IPS-15b (cell line): ENCODE results near the gene KIF2C.
"Not testable (repeated sequence)": the region's sequence is repeated elsewhere in the genome, so short reads cannot be mapped to it uniquely, and the experiment has no call there.

Source experiments
- H3K27me3 ChIP-seq: one replicate; pipeline ENCODE4 v1.6.1; 2013; ENCODE audit warnings: low read length; ENCODE audit not compliant: control insufficient read depth, insufficient read depth
- H3K36me3 ChIP-seq: one replicate; pipeline ENCODE4 v1.6.1; 2013; ENCODE audit warnings: low read length; ENCODE audit not compliant: control insufficient read depth, insufficient read depth
- H3K4me1 ChIP-seq: one replicate; pipeline ENCODE4 v1.6.1; 2013; ENCODE audit warnings: mild to moderate bottlenecking, low read length; ENCODE audit not compliant: control insufficient read depth, insufficient read depth
- H3K4me3 ChIP-seq: one replicate; pipeline ENCODE4 v1.5.1; 2013; ENCODE audit warnings: low read depth, low read length
- H3K9ac ChIP-seq: one replicate; pipeline ENCODE4 v1.6.1; 2013; ENCODE audit warnings: low read depth, mild to moderate bottlenecking, low read length
- H3K9me3 ChIP-seq: one replicate; pipeline ENCODE4 v1.6.1; 2013; ENCODE audit warnings: mild to moderate bottlenecking, low read length; ENCODE audit not compliant: control insufficient read depth, insufficient read depth

The KIF2C gene

GRCh38 chr1:44743211-44743610 is 3.6 kb downstream of the KIF2C start:
- H3K9ac ChIP-seq = no peak overlapping the region
- no peaks in the 10 kb centered on the region for H3K4me1 ChIP-seq
- H3K36me3 ChIP-seq = peaks cover 32% of the 10 kb centered on the region
- H3K4me3 ChIP-seq = no peak overlapping the region
- H3K27me3 ChIP-seq = no peaks in the 10 kb centered on the region
- H3K9me3 ChIP-seq = no peaks in the 10 kb centered on the region

- no peaks in the 10 kb centered on the region for H3K9me3 ChIP-seq
- H3K9ac ChIP-seq = no peak overlapping the region
- no peaks in the 10 kb centered on the region for H3K27me3 ChIP-seq
- peaks cover 44% of the 10 kb centered on the region for H3K36me3 ChIP-seq
- H3K4me1 ChIP-seq = no peaks in the 10 kb centered on the region
- no peak overlapping the region for H3K4me3 ChIP-seq
These were observed 8.2 kb downstream of the KIF2C start for GRCh38 chr1:44747878-44748277.

- Histone ChIP-seq H3K27me3 (no peaks in the 10 kb centered on the region), H3K36me3 (peaks cover 81% of the 10 kb centered on the region), H3K9me3 (no peaks in the 10 kb centered on the region), H3K4me3 (no peak overlapping the region), H3K4me1 (no peaks in the 10 kb centered on the region), H3K9ac (no peak overlapping the region)
These were observed 17.8 kb downstream of the KIF2C start for GRCh38 chr1:44757420-44757819.

GRCh38 chr1:44759077-44759476 is 19.4 kb downstream of the KIF2C start:
- H3K4me3 ChIP-seq = no peak overlapping the region
- no peaks in the 10 kb centered on the region for H3K4me1 ChIP-seq
- peaks cover 83% of the 10 kb centered on the region for H3K36me3 ChIP-seq
- H3K9ac ChIP-seq = no peak overlapping the region
- H3K27me3 ChIP-seq = no peaks in the 10 kb centered on the region
- no peaks in the 10 kb centered on the region for H3K9me3 ChIP-seq

DNA sequence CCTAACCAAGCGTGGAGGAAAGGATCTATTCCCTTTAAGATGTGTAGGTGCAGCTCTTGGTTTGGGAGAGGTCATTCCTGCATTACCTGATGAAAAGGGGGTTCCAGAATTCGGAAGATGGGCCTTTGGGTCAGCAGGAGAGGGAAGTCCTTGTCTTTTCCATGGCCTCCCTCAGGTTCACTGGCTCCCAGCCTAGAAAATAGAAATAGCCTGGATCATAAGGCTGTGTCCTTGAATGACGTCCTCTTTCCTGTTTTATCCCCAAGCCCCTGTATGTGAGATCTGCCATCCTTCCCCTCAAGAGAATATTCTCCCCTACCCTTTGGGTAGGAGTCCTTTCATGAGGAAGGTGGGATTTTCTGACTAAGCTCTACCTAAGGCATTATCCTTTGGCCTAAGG is 21.2 kb downstream of the KIF2C start:
- Histone ChIP-seq H3K9me3 (no peaks in the 10 kb centered on the region), H3K9ac (no peak overlapping the region), H3K4me1 (no peaks in the 10 kb centered on the region), H3K36me3 (peaks cover 72% of the 10 kb centered on the region), H3K27me3 (no peaks in the 10 kb centered on the region), H3K4me3 (no peak overlapping the region)

GRCh38 chr1:44766421-44766820 is 26.8 kb downstream of the KIF2C start:
- H3K4me1 ChIP-seq, H3K9me3 ChIP-seq, H3K9ac ChIP-seq, H3K4me3 ChIP-seq, H3K27me3 ChIP-seq: not testable (repeated sequence)
- H3K36me3 ChIP-seq = peaks cover 41% of the 10 kb centered on the region

DNA sequence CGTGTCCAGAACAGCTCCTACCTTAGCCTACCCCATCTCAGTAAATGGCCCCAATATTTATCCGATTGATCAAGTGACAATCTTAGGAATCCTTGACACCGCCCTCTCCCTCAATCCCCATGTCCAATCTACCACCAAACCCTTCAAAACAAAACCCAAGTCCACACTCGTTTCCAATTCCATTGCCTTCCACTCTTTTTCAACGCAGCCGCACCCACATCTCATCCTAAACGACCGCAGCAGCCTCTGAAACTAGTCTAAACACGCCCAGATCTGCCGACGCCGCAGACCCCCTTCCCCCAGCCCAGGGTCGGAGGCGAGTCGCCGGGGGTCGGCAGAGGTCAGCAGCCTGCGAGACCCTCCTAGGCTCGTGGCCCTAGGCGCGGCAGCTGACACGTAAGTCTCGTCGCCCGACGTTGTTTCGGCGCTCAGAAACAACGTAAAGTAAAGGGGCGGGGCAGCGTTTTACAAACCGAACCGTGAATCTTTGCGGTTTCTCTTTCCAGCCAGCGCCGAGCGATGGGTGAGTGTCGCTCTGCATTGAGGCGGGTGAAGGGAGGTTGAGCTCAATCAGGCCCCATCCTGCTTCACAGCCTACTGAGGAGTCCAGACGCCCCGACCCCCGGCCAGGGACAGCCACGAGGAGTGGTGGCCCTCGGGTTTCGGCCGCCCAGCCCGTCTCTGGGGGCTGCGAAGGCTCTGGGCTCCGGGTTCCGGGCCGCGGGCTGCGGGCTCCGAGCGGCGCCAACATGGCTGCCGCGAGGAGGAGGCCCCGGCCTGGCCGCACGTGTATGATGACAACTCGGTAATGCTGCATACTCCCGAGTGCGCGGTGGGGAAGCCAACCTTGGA is 35.7 kb downstream of the KIF2C start, which contains the start of gene RPS8:
RPS8 (plus strand) TSS at position 463 of the 852 bp plus-strand sequence; CDS start at position 520, 57 bp downstream.
- Histone ChIP-seq H3K27me3 (no peaks in the 10 kb centered on the region), H3K9ac (peak within 1 kb of the TSS; percentile 99), H3K4me1 (peaks cover 4% of the 10 kb centered on the region), H3K9me3 (no peaks in the 10 kb centered on the region), H3K36me3 (peaks cover 36% of the 10 kb centered on the region), H3K4me3 (peak within 1 kb of the TSS; percentile 68)

- no peaks in the 10 kb centered on the region for H3K27me3 ChIP-seq
- H3K9ac ChIP-seq = peak overlapping the region; percentile 99
- H3K36me3 ChIP-seq = peaks cover 36% of the 10 kb centered on the region
- peak overlapping the region; percentile 68 for H3K4me3 ChIP-seq
- no peaks in the 10 kb centered on the region for H3K9me3 ChIP-seq
- H3K4me1 ChIP-seq = peaks cover 4% of the 10 kb centered on the region
These were observed 36.5 kb downstream of the KIF2C start for GRCh38 chr1:44775930-44776729.

DNA sequence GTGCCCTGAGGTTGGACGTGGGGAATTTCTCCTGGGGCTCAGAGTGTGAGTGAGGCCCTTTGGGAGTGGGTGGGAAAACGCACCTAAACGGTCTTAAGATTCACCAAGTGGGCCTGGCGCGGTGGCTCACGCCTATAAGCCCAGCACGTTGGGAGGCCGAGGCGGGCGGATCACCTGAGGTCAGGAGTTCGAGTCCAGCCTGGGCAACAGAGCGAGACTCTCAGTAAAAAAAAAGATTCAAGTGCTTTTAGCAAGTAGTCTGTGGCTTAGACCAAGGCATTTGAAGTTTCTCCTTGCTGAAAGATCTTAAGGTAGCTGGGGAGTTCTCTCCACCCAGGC is 37.1 kb downstream of the KIF2C start:
- Histone ChIP-seq H3K4me3 (peak overlapping the region; percentile 68), H3K36me3 (peaks cover 36% of the 10 kb centered on the region), H3K27me3 (no peaks in the 10 kb centered on the region), H3K9me3 (no peaks in the 10 kb centered on the region), H3K9ac (peak overlapping the region; percentile 99), H3K4me1 (peaks cover 4% of the 10 kb centered on the region)

- Histone ChIP-seq H3K36me3 (peaks cover 36% of the 10 kb centered on the region), H3K4me1 (peaks cover 4% of the 10 kb centered on the region), H3K9ac (no peak overlapping the region), H3K9me3 (no peaks in the 10 kb centered on the region), H3K27me3 (no peaks in the 10 kb centered on the region), H3K4me3 (peak overlapping the region; percentile 68)
These were observed 37.9 kb downstream of the KIF2C start for GRCh38 chr1:44777547-44777946.

DNA sequence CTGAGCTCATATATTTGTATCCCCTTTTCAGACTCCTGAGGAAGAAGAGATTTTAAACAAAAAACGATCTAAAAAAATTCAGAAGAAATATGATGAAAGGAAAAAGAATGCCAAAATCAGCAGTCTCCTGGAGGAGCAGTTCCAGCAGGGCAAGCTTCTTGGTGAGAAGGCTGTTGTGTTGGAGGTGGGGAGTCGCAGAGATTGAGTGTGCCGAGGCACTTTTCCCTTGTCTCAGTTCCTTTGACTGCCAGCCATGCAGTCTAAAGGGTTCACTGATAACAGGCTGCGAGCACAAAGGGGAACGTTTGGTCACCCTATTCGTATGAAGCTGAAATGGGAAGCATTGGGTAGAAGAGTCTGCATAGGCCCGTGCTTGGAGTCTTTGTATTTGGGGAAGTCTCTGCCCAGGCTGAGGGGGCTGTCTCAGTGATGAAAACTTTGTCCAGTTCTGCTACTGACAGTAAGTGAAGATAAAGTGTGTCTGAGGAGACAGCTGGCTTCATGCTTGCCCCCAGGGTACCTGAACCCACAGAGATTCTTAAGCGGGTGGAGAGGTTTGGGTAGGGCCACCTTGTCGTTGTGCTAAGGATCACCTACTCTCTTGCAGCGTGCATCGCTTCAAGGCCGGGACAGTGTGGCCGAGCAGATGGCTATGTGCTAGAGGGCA is 38.5 kb downstream of the KIF2C start:
- H3K9ac ChIP-seq = no peak overlapping the region
- peaks cover 4% of the 10 kb centered on the region for H3K4me1 ChIP-seq
- H3K27me3 ChIP-seq = no peaks in the 10 kb centered on the region
- peak overlapping the region; percentile 68 for H3K4me3 ChIP-seq
- peaks cover 36% of the 10 kb centered on the region for H3K36me3 ChIP-seq
- no peaks in the 10 kb centered on the region for H3K9me3 ChIP-seq
